GM12892 (cell line): ENCODE measurements around the gene NAPG.

ENCODE experiments used
- DNase-seq: peaks from one replicate; pipeline ENCODE4 v3.0.0; 2011; ENCODE audit not compliant: insufficient read length
- FAIRE-seq: peaks from 2 replicates; lab custom pipeline; 2011; peaks lifted over from hg19 to GRCh38; lab: Jason Lieb, UNC
- POLR2A ChIP-seq: IDR thresholded peaks from 2 replicates; pipeline ENCODE4 v1.6.1; 2011; ENCODE audit warnings: low read depth, low read length, control low read depth
- POLR2AphosphoS5 ChIP-seq: IDR thresholded peaks from 2 replicates; pipeline ENCODE4 v1.6.1; 2011; ENCODE audit warnings: low read depth, low read length, control low read depth
- TAF1 ChIP-seq: IDR thresholded peaks from 2 replicates; pipeline ENCODE4 v1.6.1; 2011; ENCODE audit warnings: low read depth, mild to moderate bottlenecking, control low read depth, low read length, borderline replicate concordance

NAPG gene

DNA sequence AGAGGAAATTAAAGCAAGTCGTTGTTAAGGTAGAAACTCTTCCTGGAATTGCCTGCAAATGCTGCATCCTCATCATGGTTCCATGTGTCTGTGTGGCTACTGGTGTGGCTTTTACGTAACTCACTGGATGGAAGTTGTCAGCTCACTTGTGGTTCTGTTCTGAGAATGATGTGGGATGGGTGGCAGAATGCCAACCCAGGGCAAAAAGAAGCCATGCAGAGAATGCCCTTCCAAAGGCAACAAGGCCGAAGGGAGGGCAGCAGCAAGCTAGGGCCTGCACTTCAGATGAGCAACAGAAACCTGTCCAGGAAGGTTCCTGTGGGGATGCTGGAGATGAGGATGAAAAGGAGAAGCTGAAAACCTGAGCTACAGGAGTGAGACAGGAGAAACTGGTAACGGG, 10.4 kb upstream of the NAPG start:
- DNase-seq (no peak), FAIRE-seq (no peak)
- TF ChIP-seq POLR2A (no peak), POLR2AphosphoS5 (no peak), TAF1 (no peak)

- no peak for DNase-seq
- no peak for TF ChIP-seq POLR2AphosphoS5
- no peak for TF ChIP-seq POLR2A
- TF ChIP-seq TAF1, result no peak
- no peak for FAIRE-seq
These were observed 9.7 kb upstream of the NAPG start for GRCh38 chr18:10516078-10516477.

- DNase-seq (no peak), FAIRE-seq (no peak)
- TF ChIP-seq POLR2A (no peak), POLR2AphosphoS5 (no peak), TAF1 (no peak)
These were observed 7.1 kb upstream of the NAPG start for GRCh38 chr18:10518595-10519255.

- DNase-seq, result no peak
- TF ChIP-seq POLR2AphosphoS5, result no peak
- no peak for TF ChIP-seq TAF1
- no peak for TF ChIP-seq POLR2A
- no peak for FAIRE-seq
These were observed 6.5 kb upstream of the NAPG start for GRCh38 chr18:10519366-10519765.

- FAIRE-seq, result peak; percentile 67
- peak; percentile 31 for DNase-seq
- TF ChIP-seq POLR2AphosphoS5, result no peak
- TF ChIP-seq TAF1, result no peak
- no peak for TF ChIP-seq POLR2A
These were observed 5.6 kb upstream of the NAPG start for GRCh38 chr18:10519999-10520935.

DNA sequence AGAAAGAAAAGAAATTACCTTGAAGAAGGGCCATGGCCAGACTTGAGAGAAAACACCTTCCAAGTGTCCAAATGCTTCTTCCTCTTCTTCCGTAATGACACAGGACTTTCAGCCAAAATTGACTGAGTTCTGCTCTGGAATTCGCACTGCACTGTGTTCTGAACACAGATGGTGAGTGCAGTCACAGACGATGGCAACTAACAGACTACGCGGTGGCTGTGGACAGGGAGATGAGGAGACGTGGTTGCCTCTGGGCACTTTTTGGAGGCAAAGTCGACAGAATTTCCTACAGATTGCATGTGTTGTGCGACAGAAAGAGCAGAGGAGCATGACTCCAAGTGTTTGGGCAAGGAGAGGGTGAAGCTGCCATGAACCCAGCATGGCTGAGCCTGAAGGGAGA, 4.3 kb upstream of the NAPG start:
- DNase-seq, result no peak
- TF ChIP-seq POLR2AphosphoS5 (no peak), POLR2A (no peak), TAF1 (no peak)
- FAIRE-seq, result no peak

GRCh38 chr18:10522574-10522973, 3.3 kb upstream of the NAPG start:
- DNase-seq (no peak), FAIRE-seq (no peak)
- TF ChIP-seq TAF1 (no peak), POLR2A (no peak), POLR2AphosphoS5 (no peak)

DNA sequence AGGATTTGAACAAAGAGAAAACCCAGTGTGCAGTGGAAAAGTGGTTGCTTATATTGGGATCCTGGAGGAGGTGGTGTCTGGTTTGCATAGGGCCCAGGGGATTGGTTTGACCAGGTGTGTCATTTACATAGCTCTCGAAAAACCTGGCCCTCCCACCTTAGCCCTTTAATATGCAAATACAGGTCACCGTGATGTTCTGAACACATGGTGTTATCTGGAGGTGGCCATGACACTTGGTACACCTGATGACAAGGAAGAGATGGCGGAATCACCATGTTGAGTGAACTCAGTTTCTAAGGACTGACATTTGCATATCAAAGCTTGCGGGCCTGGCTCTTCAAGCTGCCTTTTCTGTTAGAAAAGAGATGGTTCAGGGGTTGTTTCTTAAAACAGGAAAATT, 2.3 kb upstream of the NAPG start:
- no peak for DNase-seq
- FAIRE-seq, result no peak
- TF ChIP-seq POLR2AphosphoS5 (no peak), TAF1 (no peak), POLR2A (no peak)

GRCh38 chr18:10524507-10525370, 1.1 kb upstream of the NAPG start:
- TF ChIP-seq POLR2A (no peak), POLR2AphosphoS5 (no peak), TAF1 (no peak)
- DNase-seq (no peak), FAIRE-seq (no peak)

- FAIRE-seq, result no peak
- TF ChIP-seq TAF1 (no peak), POLR2A (no peak), POLR2AphosphoS5 (no peak)
- no peak for DNase-seq
These were observed 496 bp upstream of the NAPG start for GRCh38 chr18:10525371-10525691.

DNA sequence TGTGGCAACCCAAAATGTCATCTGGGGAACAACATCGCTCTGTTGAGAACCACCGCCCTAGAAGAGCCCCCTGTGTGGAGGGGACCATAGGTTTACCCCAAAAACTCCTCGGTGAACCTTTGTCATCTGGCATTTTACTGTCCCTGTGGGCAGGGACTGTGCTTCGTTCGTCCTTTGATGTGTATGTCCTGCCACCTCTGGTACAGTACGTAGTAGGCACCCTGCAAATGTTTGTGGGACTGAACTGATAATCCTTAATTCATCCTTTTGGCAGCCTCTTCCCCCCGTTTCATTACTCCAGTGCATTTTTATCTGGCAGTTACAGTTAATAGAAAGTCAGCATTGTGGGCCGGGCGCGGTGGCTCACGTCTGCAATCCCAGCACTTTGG, 728 bp downstream of the NAPG start:
- TF ChIP-seq POLR2AphosphoS5 (no peak), POLR2A (no peak), TAF1 (no peak)
- FAIRE-seq, result no peak
- DNase-seq, result no peak
